ENCODE data around the gene NSMCE1.
"Not testable (repeated sequence)": the region's sequence is repeated elsewhere in the genome, so short reads cannot be mapped to it uniquely, and the experiment has no call there.

The NSMCE1 gene

DNA sequence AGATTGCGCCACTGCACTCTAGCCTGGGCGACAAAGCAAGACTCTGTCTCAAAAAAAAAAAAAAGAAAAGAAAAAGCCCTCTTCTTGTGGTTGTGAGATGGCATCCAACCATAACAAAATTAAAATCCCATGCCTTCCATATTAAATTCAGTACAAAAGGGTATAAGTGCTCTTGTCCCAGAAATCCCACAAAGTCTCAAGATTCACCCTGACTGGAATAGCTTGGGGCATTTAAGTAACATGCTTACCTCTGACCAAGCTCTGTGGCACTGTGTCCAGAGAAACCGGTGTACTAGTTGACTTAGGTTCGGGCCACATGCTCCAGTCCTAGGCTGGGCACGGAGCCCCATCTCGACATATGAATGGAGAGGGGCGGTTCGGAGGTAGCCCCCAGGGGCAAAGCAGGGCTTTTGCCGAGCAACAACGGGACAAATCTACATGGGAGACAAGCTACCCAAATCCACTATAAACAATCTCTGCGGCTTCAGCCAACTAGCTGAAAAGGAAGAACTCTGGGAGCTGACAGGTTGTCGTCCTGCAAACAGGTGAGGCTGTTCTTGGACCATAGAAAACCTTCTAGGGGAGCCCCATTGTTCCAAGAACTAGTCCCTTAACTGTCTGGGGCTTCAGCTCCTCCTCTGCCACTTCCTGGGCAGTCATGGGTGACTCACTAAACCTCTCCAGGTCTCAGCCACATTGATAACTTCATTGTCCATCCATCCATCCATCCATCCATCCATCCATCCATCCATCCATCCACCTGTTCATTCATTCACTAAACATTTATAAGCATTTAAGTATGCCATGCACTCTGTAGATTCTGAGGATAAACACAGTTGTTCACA is 34.9 kb upstream of the NSMCE1 start:
- no peak for DNase-seq (ENCODE audit: low spot score)

DNA sequence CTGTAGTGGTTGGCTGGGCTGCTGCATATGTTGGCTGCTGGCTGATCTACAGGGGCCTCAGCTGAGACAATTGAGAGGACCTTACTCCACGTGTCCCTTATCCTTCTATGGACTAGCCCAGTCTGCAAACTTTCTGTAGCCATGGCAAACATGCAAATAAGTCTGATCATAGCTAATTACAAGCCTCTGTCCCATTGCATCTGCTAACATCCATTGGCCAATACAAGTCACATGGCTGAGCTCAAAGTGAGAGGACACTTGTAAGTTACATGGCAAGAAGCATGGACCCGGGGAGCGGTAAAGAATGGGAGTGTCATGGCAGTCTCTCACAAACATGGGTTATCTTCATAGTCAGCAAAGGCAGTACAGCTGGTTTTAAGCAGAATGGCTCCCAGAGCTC is 33.6 kb upstream of the NSMCE1 start:
- DNase-seq (ENCODE audit: low spot score) = no peak

GRCh38 chr16:27301236-27301861 is 32.8 kb upstream of the NSMCE1 start:
- DNase-seq (ENCODE audit: low spot score) = no peak

GRCh38 chr16:27298132-27298531 is 29.6 kb upstream of the NSMCE1 start:
- DNase-seq (ENCODE audit: low spot score) = no peak

DNA sequence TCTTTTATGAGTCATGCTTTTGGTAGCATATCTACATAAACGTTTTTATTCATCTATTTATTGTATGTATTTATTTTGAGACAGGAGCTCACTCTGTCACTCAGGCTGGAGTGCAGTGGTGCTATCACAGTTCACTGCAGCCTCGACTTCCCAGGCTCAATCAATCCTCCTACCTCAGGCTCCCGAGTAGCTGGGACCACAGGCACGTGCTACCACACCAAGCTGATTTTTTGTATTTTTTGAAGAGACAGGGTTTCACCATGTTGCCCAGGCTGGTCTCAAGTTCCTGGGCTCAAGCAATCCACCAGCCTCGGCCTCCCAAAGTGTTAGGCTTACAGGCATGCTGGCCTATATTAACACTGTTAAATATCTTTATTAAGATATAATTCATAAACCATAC is 24.8 kb upstream of the NSMCE1 start:
- no peak for DNase-seq (ENCODE audit: low spot score)

DNA sequence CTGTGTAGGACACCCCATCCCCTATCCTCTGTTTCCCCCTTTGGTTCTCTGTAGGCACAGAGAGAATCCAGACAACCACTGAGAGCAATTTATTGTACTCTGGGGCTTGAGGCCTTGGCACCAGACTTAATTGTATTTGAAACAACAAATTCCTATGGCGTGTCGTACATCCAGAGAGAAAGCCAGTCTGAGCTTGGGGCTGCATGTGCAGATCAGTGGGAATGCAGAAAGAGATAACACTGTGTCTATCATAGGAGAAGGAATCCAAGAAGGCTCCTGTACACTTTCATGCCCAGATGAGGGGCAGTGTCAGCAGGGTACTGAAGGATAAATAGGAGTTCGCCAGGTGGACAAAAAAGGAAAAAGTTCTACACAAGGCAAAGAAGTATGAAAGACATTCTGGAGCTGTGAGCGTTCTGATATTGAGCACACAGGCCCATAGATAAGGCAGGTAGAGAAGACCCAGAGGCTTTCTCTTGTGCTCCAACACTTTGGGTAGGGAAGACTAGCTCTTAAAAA is 23.2 kb upstream of the NSMCE1 start:
- DNase-seq (ENCODE audit: low spot score) = no peak

DNA sequence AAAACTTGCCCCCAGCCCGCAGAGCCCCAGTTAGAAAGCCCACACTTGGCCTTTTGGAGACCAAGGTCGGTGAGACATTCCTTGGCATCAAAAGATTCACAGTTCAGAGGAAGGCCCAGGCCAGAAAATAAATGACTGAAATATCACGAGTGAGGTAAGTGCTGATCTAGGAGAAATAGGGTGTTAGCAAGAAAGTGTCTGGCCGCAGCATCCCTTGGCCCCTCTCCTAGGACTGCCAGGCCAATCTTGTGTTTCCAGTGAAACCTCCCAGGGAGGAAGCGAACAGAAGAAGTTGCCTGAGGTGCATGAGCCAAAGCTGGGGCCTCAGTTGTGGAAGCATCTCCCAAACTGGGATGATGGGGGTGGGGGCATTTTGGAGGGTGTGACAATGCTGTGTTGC is 22.5 kb upstream of the NSMCE1 start:
- DNase-seq (ENCODE audit: low spot score) = no peak

GRCh38 chr16:27290562-27290961 is 22.0 kb upstream of the NSMCE1 start:
- no peak for DNase-seq (ENCODE audit: low spot score)

GRCh38 chr16:27289669-27290068 is 21.1 kb upstream of the NSMCE1 start:
- DNase-seq (ENCODE audit: low spot score) = no peak

DNA sequence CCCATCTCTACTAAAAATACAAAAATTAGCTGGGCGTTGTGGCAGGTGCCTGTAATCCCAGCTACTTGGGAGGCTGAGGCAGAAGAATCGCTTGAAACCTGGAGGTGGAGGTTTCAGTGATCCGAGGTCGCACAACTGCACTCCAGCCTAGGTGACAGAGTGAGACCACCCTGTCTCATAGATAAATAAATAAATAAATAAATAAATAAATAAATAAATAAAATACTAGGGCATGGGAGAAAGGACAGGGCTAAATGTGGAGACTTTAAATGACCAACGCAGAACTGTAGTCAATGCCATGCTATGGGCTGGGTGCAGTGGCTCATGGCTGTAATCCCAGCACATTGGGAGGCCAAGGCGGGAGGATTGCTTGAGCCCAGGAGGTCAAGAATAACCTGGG is 19.7 kb upstream of the NSMCE1 start:
- not testable (repeated sequence) for DNase-seq (ENCODE audit: low spot score)

DNA sequence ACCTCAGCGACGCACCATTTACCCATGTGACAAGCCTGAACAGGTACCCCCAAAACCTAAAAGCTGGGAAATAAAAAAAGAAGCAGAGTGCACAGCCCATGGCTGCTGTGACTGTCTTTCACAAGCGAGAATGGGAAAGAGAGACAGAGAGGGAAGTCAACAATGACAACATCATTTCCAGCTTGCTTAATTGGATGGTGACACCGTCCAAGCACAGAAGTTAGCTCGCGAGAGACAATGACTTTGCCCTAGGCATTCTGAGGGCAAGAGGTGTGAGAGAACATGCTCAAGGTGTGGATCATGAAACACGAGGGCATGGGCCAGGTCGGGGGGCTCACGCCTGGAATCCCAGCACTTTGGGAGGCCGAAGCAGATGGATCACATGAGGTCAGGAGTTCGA is 19.3 kb upstream of the NSMCE1 start:
- DNase-seq (ENCODE audit: low spot score) = no peak

- no peak for DNase-seq (ENCODE audit: low spot score)
Observed at GRCh38 chr16:27287051-27287811, 18.7 kb upstream of the NSMCE1 start.

- DNase-seq (ENCODE audit: low spot score) = no peak
Observed at GRCh38 chr16:27286451-27286850, 17.9 kb upstream of the NSMCE1 start.

DNA sequence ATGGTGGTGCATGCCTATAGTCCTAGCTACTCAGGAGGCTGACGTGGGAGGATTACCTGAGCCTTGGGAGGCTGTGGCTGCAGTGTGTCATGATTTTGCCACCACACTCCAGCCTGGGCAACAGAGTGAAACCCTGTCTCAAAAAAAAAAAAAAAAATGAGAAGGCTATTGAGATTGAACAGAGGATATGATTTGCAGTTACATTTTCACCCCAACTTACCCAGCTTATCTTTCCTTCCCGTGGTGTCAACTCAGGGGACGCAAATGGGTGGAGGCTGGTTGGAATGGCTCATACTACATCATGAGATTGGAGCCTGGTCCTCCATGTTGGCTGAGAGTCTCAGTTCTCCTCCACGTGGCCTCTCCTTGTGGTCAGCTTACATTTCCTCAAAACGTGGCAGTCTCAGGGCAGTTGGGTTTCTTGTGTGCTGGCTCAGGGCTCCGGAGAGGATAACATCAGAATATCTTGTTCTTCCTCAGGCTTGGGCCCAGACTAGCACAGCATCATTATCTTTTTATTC is 17.2 kb upstream of the NSMCE1 start:
- no peak for DNase-seq (ENCODE audit: low spot score)

- no peak for DNase-seq (ENCODE audit: low spot score)
Observed at GRCh38 chr16:27284865-27285675, 16.5 kb upstream of the NSMCE1 start.

DNA sequence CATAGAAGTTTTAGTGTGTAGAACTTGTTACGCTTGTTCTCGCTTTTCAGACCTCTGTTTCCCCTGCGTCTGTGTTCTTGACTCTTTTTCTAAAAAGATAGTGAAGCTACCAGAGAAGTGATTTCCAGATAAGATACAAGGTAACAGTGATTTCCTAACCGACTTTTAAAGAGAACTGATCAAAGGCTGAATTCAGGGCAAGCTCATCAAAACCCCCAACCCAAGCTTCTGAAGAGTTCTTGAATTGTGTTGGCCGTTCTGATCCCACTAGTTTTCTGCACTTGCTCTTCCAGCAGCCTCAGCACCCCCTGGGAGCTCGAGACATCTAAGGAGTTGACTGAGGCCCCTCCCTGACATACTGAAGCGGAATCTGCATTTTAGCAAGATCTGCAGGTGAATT is 12.7 kb upstream of the NSMCE1 start:
- no peak for DNase-seq (ENCODE audit: low spot score)

DNA sequence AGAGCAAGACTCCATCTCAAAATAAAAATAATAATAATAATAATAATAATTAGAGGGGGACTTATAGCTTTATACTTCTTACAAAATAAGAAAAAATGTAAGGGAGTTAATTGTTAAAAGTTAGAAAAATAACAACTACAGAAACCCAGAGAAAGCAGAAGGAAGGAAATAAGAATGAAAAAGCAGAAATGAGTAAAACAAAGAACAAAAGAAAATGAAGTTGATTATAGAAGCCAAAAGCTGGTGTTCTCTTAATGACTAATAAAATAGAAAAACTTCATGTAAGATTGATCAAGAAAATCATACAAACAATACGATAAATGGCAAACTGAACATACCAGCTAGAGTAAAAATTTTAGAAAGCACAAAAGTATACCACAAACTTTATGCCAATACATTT is 6.8 kb upstream of the NSMCE1 start:
- no peak for DNase-seq (ENCODE audit: low spot score)

DNA sequence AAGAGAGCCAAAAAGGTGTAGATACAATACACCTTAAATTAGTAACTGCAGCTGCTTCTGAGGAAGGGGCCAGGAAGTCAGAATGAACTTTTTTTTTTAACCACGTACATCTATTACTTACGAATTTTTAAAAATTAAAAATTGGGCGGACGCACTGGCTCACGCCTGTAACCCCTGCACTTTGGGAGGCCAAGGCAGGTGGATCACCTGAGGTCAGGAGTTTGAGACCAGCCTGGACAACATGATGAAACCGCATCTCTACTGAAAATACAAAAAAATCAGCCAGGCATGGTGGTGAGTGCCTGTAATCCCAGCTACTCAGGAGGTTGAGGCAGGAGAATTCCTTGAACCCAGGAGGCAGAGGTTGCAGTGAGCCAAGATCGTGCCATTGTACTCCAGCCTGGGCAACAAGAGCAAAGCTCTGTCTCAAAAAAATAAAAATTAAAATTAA is 5.9 kb upstream of the NSMCE1 start:
- not testable (repeated sequence) for DNase-seq (ENCODE audit: low spot score)

- DNase-seq (ENCODE audit: low spot score) = peak; percentile 59
Observed at GRCh38 chr16:27273670-27274423, 5.3 kb upstream of the NSMCE1 start.

GRCh38 chr16:27273330-27273669 is 4.7 kb upstream of the NSMCE1 start:
- DNase-seq (ENCODE audit: low spot score) = no peak

DNA sequence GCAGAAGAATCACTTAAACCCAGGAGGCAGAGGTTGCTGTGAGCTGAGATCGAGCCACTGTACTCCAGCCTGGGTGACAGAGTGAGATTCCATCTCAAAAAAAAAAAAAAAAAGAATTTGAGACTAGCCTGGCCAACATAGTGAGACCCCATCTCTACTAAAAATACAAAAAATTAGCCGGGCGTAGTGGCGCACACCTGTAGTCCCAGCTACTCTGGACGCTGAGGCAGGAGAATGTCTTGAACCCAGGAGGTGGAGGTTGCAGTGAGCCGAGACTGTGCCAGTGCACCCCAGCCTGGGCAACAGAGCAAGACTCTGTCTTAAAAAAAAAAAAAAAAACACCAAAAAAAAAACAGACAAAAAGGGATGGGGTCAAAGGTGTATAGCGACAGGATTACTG is 4.1 kb upstream of the NSMCE1 start:
- DNase-seq (ENCODE audit: low spot score) = not testable (repeated sequence)
